Natural killer cell (primary cell): ENCODE results near the gene SLC25A26. TPM values are rescaled to one million over a fixed set of nuclear protein-coding genes. Genes with fewer than 3 reads are reported as not detected.

Experiments
- ATAC-seq, 3 donors: fragments of 150-1000 bp in 2 of 3; fragments of 200-7000 bp in 1 of 3; cut with Tn5 transposase; 1 replicate in 1 of 3; 2 replicates in 2 of 3; pipeline ENCODE4 v1.10.0; 2021; ENCODE audit warnings: mild to moderate bottlenecking in 2 of 3, moderate library complexity in 2 of 3
- DNase-seq, 2 donors: peaks; one replicate each; pipeline versions ENCODE4 v3.0.0 to v3.0.0-alpha.2; 2013 to 2021; ENCODE audit warnings: mixed read lengths in 1 of 2
- H3K27ac ChIP-seq: one replicate; pipeline ENCODE4 v1.5.1; 2013; ENCODE audit warnings: mild to moderate bottlenecking, low read length
- H3K27me3 ChIP-seq: one replicate; pipeline ENCODE4 v1.6.1; 2013; ENCODE audit warnings: low read length; ENCODE audit not compliant: control insufficient read depth, insufficient read depth
- H3K36me3 ChIP-seq: one replicate; pipeline ENCODE4 v1.6.1; 2013; ENCODE audit warnings: low read length; ENCODE audit not compliant: control insufficient read depth, insufficient read depth
- H3K4me1 ChIP-seq: one replicate; pipeline ENCODE4 v1.6.1; 2013; ENCODE audit warnings: low read length; ENCODE audit not compliant: control insufficient read depth, insufficient read depth
- H3K4me3 ChIP-seq: one replicate; pipeline ENCODE4 v1.5.1; 2013; ENCODE audit warnings: low read length
- H3K9me3 ChIP-seq: one replicate; pipeline ENCODE4 v1.6.1; 2013; ENCODE audit warnings: low read length; ENCODE audit not compliant: control insufficient read depth, insufficient read depth
- H3K27ac Mint-ChIP-seq, 2 donors: one replicate each; pipeline ENCODE4 v1.8.0; 2022; ENCODE audit warnings: mild to moderate bottlenecking in 2 of 2, mixed read lengths in 2 of 2, moderate library complexity in 1 of 2
- H3K27me3 Mint-ChIP-seq, 2 donors: one replicate each; pipeline ENCODE4 v1.8.0; 2022; ENCODE audit warnings: low read depth in 2 of 2, mixed read lengths in 2 of 2
- H3K36me3 Mint-ChIP-seq: one replicate; pipeline ENCODE4 v1.8.0; 2022; ENCODE audit warnings: mixed read lengths
- H3K4me1 Mint-ChIP-seq, 2 donors: one replicate each; pipeline ENCODE4 v1.8.0; 2022; ENCODE audit warnings: mixed read lengths in 2 of 2
- H3K4me3 Mint-ChIP-seq: one replicate; pipeline ENCODE4 v1.8.0; 2022; ENCODE audit warnings: mild to moderate bottlenecking, moderate library complexity, mixed read lengths
- H3K9me3 Mint-ChIP-seq, 2 donors: one replicate each; pipeline ENCODE4 v1.8.0; 2022; ENCODE audit warnings: mixed read lengths in 2 of 2
- CTCF ChIP-seq: fragments of 200-600 bp; IDR thresholded peaks from one replicate; pipeline ENCODE4 v1.8.0; 2022; ENCODE audit warnings: antibody characterized with exemption
- WGBS: methylation state at CpG from one replicate; pipeline ENCODE4 v1.1.7; 2013; ENCODE audit warnings: missing lambda C conversion rate; ENCODE audit not compliant: insufficient coverage; 5-methylcytosine and 5-hydroxymethylcytosine counted together
- intact Hi-C: fragments of 100-400 bp; cut with micrococcal nuclease; formaldehyde crosslinking; loops from one replicate; pipeline ENCODE4 v1.14.2; 2022
- total RNA-seq, 4 donors: library from RNA; stranded (reverse); fragments of 120-200 nt in 1 of 4; gene quantifications; one replicate each; pipeline versions ENCODE4 v1.2.3 to v1.2.4, GENCODE V29; 2013 to 2022

Gene SLC25A26
- total RNA-seq, 3 donors from 2014 or later (not counting 1 experiment from before 2014, with no cell fraction given): 18.4 to 23.9 (median 23.3) TPM

GRCh38 chr3:66241466-66241865, 20.7 kb downstream of the SLC25A26 start:
- ATAC-seq (no peak), DNase-seq (no peak)
- H3K4me1 ChIP-seq: no peaks in the 10 kb centered on the region
- Mint-ChIP-seq H3K4me3 (no peak overlapping the region), H3K27me3 (no peaks in the 10 kb centered on the region), H3K9me3 (peaks cover 0 to 3% of the 10 kb centered on the region in 2 donors), H3K36me3 (peaks cover 13% of the 10 kb centered on the region), H3K27ac (no peak overlapping the region), H3K4me1 (peaks cover 20 to 36% of the 10 kb centered on the region in 2 donors)
- H3K9me3 ChIP-seq: no peaks in the 10 kb centered on the region
- no peak overlapping the region for H3K27ac ChIP-seq
- TF ChIP-seq CTCF: no peak
- no peaks in the 10 kb centered on the region for H3K27me3 ChIP-seq
- peaks cover 26% of the 10 kb centered on the region for H3K36me3 ChIP-seq
- intact Hi-C loops: no loop called here
- 98% methylated on average over 3 of the region's 3 CpGs for WGBS
- H3K4me3 ChIP-seq: no peak overlapping the region

- no peaks in the 10 kb centered on the region for H3K9me3 ChIP-seq
- peak; percentile 48 to 84 (median 84) for ATAC-seq
- H3K27me3 ChIP-seq: no peaks in the 10 kb centered on the region
- WGBS: 80% methylated on average over 1 of the region's 3 CpGs
- H3K4me1 Mint-ChIP-seq: peaks cover 20 to 31% of the 10 kb centered on the region in 2 donors
- H3K27ac ChIP-seq: no peak overlapping the region
- H3K36me3 ChIP-seq: peaks cover 31% of the 10 kb centered on the region
- H3K4me1 ChIP-seq: no peaks in the 10 kb centered on the region
- intact Hi-C loops: no loop called here
- TF ChIP-seq CTCF: no peak
- peaks cover 13% of the 10 kb centered on the region for H3K36me3 Mint-ChIP-seq
- no peaks in the 10 kb centered on the region for H3K27me3 Mint-ChIP-seq
- peak overlapping the region in 1 of 2 donors; percentile 67 for H3K27ac Mint-ChIP-seq
- no peak overlapping the region for H3K4me3 ChIP-seq
- H3K4me3 Mint-ChIP-seq: no peak overlapping the region
- no peak for DNase-seq
- peaks cover 0 to 3% of the 10 kb centered on the region in 2 donors for H3K9me3 Mint-ChIP-seq
Measured at GRCh38 chr3:66242788-66243464, 22.1 kb downstream of the SLC25A26 start.

GRCh38 chr3:66248641-66249040, 27.8 kb downstream of the SLC25A26 start:
- no peak overlapping the region for H3K27ac ChIP-seq
- no peak for TF ChIP-seq CTCF
- Mint-ChIP-seq H3K27me3 (no peaks in the 10 kb centered on the region), H3K4me3 (no peak overlapping the region), H3K4me1 (no peaks in the 10 kb centered on the region), H3K9me3 (no peaks in the 10 kb centered on the region), H3K36me3 (no peaks in the 10 kb centered on the region), H3K27ac (no peak overlapping the region)
- no peak overlapping the region for H3K4me3 ChIP-seq
- ATAC-seq: no peak
- H3K4me1 ChIP-seq: no peaks in the 10 kb centered on the region
- H3K9me3 ChIP-seq: no peaks in the 10 kb centered on the region
- DNase-seq: no peak
- no CpG with 5 or more reads among the region's 2 CpGs for WGBS
- intact Hi-C loops: no loop called here
- H3K27me3 ChIP-seq: no peaks in the 10 kb centered on the region
- H3K36me3 ChIP-seq: peaks cover 44% of the 10 kb centered on the region
